Suppressor macrophage treated with lipopolysaccharide for 1 hour (primary cell): ENCODE data around the gene CDKN3.
A peak's percentile ranks its signal among the peaks of the same experiment; 100 is the strongest.

Source experiments
- DNase-seq, 3 donors: peaks; one replicate each; pipeline ENCODE4 v3.0.0-alpha.2; 2020 to 2022

CDKN3 gene

GRCh38 chr14:54396493-54397335, at the start of gene CDKN3:
Gene CDKN3 (plus strand): TSS chr14:54397007. CDS start chr14:54397069, 62 bp downstream.
- peak; percentile 99 to 100 (median 100) for DNase-seq

GRCh38 chr14:54347044-54347443, 49.8 kb upstream of the CDKN3 start:
- DNase-seq = no peak

GRCh38 chr14:54348001-54348611, 48.7 kb upstream of the CDKN3 start:
- DNase-seq = peak; percentile 70 to 80 (median 76)

- DNase-seq = peak in 2 of 3 donors; percentile 31 to 41
These were observed 47.7 kb upstream of the CDKN3 start for GRCh38 chr14:54348923-54349620.

GRCh38 chr14:54349713-54350112, 47.1 kb upstream of the CDKN3 start:
- no peak for DNase-seq

GRCh38 chr14:54350203-54350602, 46.6 kb upstream of the CDKN3 start:
- no peak for DNase-seq

GRCh38 chr14:54353266-54353665, 43.5 kb upstream of the CDKN3 start:
- DNase-seq = no peak

GRCh38 chr14:54353694-54354093, 43.1 kb upstream of the CDKN3 start:
- no peak for DNase-seq

- peak; percentile 18 to 44 (median 29) for DNase-seq
These were observed 42.7 kb upstream of the CDKN3 start for GRCh38 chr14:54354096-54354495.

GRCh38 chr14:54354968-54355641, 41.7 kb upstream of the CDKN3 start:
- no peak for DNase-seq

GRCh38 chr14:54355698-54356097, 41.1 kb upstream of the CDKN3 start:
- no peak for DNase-seq

GRCh38 chr14:54356172-54356571, 40.6 kb upstream of the CDKN3 start:
- DNase-seq = no peak

- no peak for DNase-seq
These were observed 36.1 kb upstream of the CDKN3 start for GRCh38 chr14:54360667-54361066.

- DNase-seq = no peak
These were observed 34.7 kb upstream of the CDKN3 start for GRCh38 chr14:54362089-54362504.

GRCh38 chr14:54362759-54363437, 33.9 kb upstream of the CDKN3 start:
- DNase-seq = no peak

GRCh38 chr14:54364555-54365415, 32.0 kb upstream of the CDKN3 start:
- DNase-seq = no peak

- peak in 2 of 3 donors; percentile 18 to 21 for DNase-seq
These were observed 29.8 kb upstream of the CDKN3 start for GRCh38 chr14:54366736-54367735.

GRCh38 chr14:54368291-54368690, 28.5 kb upstream of the CDKN3 start:
- DNase-seq = no peak

GRCh38 chr14:54369343-54369742, 27.5 kb upstream of the CDKN3 start:
- no peak for DNase-seq
